Measurements from ENCODE around the gene CD79B. TPM values are rescaled to one million over a fixed set of nuclear protein-coding genes. Genes with fewer than 3 reads are reported as not detected.

Gene CD79B
- total and polyA plus RNA-seq, 10 of the 15 experiments (the other 5 are each of a cell fraction or from before 2014, with no cell fraction given): 17.5 to 148 (median 79.1) TPM

DNA sequence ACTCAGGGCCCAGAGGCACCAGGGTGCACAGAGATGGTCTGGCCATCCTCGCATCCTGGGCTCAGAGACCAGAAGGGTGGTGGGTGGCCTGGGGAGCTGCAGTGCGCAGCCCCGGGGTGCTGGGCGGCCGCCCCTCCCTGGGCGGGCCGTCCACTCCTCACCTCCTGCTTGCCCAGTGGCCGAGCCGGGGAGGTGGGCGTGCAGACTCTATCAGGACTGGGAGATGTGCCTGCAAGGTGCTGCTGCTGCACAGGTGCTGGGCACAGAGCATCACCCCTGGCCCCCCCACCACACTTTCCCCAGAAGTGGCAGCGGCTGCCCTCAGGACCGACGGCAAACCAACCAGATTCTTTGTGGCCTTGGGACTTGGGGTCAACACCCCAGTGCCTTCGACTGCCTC lies 40.7 kb upstream of the CD79B start, which contains the start of gene SCN4A (continued):
- TF ChIP-seq, protein P1, sequence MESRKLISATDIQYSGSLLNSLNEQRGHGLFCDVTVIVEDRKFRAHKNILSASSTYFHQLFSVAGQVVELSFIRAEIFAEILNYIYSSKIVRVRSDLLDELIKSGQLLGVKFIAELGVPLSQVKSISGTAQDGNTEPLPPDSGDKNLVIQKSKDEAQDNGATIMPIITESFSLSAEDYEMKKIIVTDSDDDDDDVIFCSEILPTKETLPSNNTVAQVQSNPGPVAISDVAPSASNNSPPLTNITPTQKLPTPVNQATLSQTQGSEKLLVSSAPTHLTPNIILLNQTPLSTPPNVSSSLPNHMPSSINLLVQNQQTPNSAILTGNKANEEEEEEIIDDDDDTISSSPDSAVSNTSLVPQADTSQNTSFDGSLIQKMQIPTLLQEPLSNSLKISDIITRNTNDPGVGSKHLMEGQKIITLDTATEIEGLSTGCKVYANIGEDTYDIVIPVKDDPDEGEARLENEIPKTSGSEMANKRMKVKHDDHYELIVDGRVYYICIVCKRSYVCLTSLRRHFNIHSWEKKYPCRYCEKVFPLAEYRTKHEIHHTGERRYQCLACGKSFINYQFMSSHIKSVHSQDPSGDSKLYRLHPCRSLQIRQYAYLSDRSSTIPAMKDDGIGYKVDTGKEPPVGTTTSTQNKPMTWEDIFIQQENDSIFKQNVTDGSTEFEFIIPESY (IDR thresholded peaks at IDR 0.05): no peak
- TF ChIP-seq POU2F2 (IDR thresholded peaks at IDR 0.05; ENCODE audit: borderline replicate concordance, low read depth, low read length) (no peak), ESRRA (IDR thresholded peaks at IDR 0.05; ENCODE audit: low read length) (no peak), IRF4 (IDR thresholded peaks at IDR 0.05; ENCODE audit: low read depth, low read length) (no peak), RELA (IDR thresholded peaks at IDR 0.05; ENCODE audit: borderline replicate concordance, partially characterized antibody) (no peak), POLR2A (IDR thresholded peaks at IDR 0.05; ENCODE audit: low read depth, low read length) (no peak), ETV6 (conservative IDR thresholded peaks at IDR 0.05 in 1 of 2, IDR thresholded peaks at IDR 0.05 in 1 of 2; ENCODE audit: borderline replicate concordance in 1 of 2, low read depth in 1 of 2) (no peak), NR2C2 (IDR thresholded peaks at IDR 0.05; ENCODE audit: borderline replicate concordance, control insufficient read depth, insufficient read length, low read depth) (no peak), NFYA (IDR thresholded peaks at IDR 0.05; ENCODE audit: borderline replicate concordance, low read depth, low read length) (no peak), MYC (IDR thresholded peaks at IDR 0.05; ENCODE audit: insufficient read depth, insufficient read length, insufficient replicate concordance, low read length, severe bottlenecking) (no peak), ZZZ3 (IDR thresholded peaks at IDR 0.05; ENCODE audit: control insufficient read depth, insufficient read length, low read depth) (no peak)

DNA sequence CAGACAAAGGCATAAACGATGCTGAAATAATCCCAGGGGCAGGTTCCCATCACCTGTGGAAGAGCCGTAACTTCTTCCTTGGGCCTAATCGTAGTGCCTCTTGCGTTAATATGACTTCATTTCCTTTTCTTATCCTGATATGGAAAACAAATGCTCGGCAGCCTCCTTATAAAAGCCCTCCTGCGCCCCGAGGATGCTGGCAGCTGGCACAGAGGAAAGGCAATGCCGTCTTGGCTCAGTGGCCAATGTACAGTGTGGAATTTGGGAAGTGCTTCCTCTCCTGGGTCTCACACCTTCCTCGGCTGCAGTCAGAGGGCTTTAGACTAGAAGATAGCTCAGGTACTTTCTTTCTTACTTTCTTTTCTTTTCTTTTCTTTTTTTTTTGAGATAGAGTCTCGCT lies 37.1 kb upstream of the CD79B start:
- no peaks in the 10 kb centered on the region; the same call in 2 of the 3 replicates for H3K9me3 ChIP-seq (replicated peaks; ENCODE audit: control insufficient read depth, insufficient read depth, low read length)
- no peak overlapping the region for H3K9ac ChIP-seq (ENCODE audit: control insufficient read depth, insufficient read depth, low read length)
- H3K79me2 ChIP-seq (ENCODE audit: control insufficient read depth, insufficient read depth, low read length): no peaks in the 10 kb centered on the region
- ATAC-seq (no peak), DNase-seq (ENCODE audit: low read depth, low spot score) (no peak), FAIRE-seq (no peak)
- no peak overlapping the region for H2AFZ ChIP-seq (ENCODE audit: control insufficient read depth, low read depth, low read length)
- ChIA-PET POLR2A (no interaction called here), RAD21 (ENCODE audit: unreplicated experiment) (interaction anchor here (0.8 kb wide), 1 partner anchor 48 kb away, joined by 3 read pairs; no protein-coding TSS in a partner anchor), CTCF (interaction anchor here (0.9 to 2.2 kb wide), 7 partner anchors 12 to 165 kb away, joined by 3 to 7 read pairs (median 3); partner anchors contain the start of gene GH1), SMC1A (ENCODE audit: uncharacterized antibody, unreplicated experiment) (interaction anchor here (1.2 to 1.4 kb wide), 4 partner anchors 13 to 176 kb away, joined by 3 to 6 read pairs (median 4); no protein-coding TSS in a partner anchor)
- H3K27me3 ChIP-seq (replicated peaks in 1 of 2; ENCODE audit: control insufficient read depth in 2 of 2, insufficient read depth in 2 of 2, low read length in 1 of 2): no peaks in the 10 kb centered on the region
- no peak overlapping the region for H3K4me2 ChIP-seq (ENCODE audit: control insufficient read depth, insufficient read depth)
- no TSS peak for BruUV-seq (replicated peaks)
- H3K36me3 ChIP-seq (ENCODE audit: control insufficient read depth in 2 of 2, insufficient read depth in 2 of 2, low read length in 1 of 2): no peaks in the 10 kb centered on the region
- peaks cover 12% of the 10 kb centered on the region for H3K4me1 ChIP-seq (ENCODE audit: control insufficient read depth, insufficient read depth, low read length)
- H4K20me1 ChIP-seq (ENCODE audit: control insufficient read depth, insufficient read depth): no peaks in the 10 kb centered on the region
- no peak overlapping the region for H3K4me3 ChIP-seq
- in situ Hi-C loops (cut with MboI): no loop called here
- no peak overlapping the region for H3K27ac ChIP-seq (ENCODE audit: control insufficient read depth, insufficient read depth)
- 47% methylated on average over 10 of the region's 10 CpGs for WGBS (ENCODE audit: insufficient coverage, insufficient replicate concordance, low lambda C conversion rate, missing lambda C conversion rate)
- intact Hi-C loops (cut with micrococcal nuclease; ENCODE audit: unreplicated experiment): no loop called here
- TF ChIP-seq SPI1 (IDR thresholded peaks at IDR 0.05; ENCODE audit: borderline replicate concordance, insufficient read depth, low read depth, low read length) (no peak), HDAC2 (IDR thresholded peaks at IDR 0.05) (no peak), RB1 (IDR thresholded peaks at IDR 0.05; ENCODE audit: borderline replicate concordance) (no peak), CUX1 (IDR thresholded peaks at IDR 0.05; ENCODE audit: insufficient replicate concordance, low read depth, low read length) (no peak), POLR2A (IDR thresholded peaks at IDR 0.05; ENCODE audit: low read depth, low read length) (no peak), IRF4 (IDR thresholded peaks at IDR 0.05; ENCODE audit: low read depth, low read length) (no peak), SMAD5 (IDR thresholded peaks at IDR 0.05; ENCODE audit: low read depth) (no peak), SRF (IDR thresholded peaks at IDR 0.05; ENCODE audit: low read depth in 2 of 2, low read length in 2 of 2) (no peak)

Measured in GM12878 (cell line).